GM21423 (cell line): ENCODE data around the gene CD34.
"Not testable (repeated sequence)": the region's sequence is repeated elsewhere in the genome, so short reads cannot be mapped to it uniquely, and the experiment has no call there.

Experiments used
- ATAC-seq: cut with Tn5 transposase; IDR thresholded peaks from one replicate; pipeline ENCODE4 v1.9.1; 2021; ENCODE audit warnings: mild to moderate bottlenecking, moderate library complexity; ENCODE audit not compliant: unreplicated experiment

Gene CD34, protein sequence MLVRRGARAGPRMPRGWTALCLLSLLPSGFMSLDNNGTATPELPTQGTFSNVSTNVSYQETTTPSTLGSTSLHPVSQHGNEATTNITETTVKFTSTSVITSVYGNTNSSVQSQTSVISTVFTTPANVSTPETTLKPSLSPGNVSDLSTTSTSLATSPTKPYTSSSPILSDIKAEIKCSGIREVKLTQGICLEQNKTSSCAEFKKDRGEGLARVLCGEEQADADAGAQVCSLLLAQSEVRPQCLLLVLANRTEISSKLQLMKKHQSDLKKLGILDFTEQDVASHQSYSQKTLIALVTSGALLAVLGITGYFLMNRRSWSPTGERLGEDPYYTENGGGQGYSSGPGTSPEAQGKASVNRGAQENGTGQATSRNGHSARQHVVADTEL

DNA sequence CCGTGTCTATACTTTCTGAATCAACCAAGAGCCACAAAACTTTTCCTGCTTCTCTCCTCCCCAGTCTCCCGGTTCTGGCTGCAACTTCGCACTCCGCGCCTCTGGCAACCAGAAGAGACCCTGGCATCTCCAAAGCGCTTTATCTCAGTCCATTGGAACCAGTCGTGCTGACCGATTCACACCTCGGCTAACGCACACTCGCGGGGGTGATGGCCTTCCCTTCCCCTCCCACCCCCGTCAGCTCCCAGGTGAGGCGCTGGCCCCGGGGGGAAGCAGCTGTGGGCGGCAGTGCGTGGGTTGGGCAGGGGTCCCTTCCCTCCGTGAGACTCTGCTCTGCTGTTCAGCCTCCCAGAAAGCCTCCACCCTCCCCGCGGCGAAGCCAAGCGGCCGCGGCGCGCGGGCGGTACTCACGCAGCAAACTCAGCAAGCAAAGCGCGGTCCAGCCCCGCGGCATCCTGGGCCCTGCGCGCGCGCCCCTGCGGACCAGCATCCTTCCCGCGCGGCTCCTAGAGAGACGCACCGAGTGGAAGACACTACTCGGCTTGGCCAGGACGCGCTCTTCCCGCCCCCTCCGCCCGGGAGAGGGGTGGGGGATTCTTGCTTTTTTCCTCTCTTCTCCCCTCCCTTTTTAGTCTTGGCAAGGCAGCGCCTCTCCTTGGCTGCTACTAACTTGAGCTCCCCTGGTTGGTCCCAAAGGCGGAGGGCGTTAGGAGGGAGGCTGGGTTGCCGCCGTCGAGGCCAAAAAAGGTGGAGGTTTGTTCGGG lies at the start of gene CD34:
Gene CD34 (minus strand): TSS at position 535 of the 764 bp plus-strand sequence. CDS start 45 bp downstream, at position 490.
- ATAC-seq: no peak

DNA sequence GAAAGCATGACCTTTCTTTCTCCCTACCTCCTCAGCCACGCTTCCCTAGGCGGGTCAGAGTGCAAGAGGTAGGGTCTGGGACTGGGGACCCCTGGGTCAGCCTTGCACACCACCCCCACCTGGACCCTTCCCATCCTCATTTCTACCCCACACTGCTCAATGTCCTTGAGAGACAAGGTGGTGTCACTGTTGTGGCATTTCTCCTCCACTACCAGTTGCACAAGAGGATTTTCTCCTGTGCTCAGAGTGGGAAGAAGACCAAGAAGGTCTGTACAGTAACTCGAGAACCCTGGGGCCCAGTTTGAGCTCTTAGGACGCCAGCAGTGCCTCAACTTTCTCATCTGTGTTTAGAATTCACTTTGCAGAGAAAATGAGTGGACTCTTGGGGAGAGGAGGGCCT lies 49.4 kb upstream of the CD34 start:
- no peak for ATAC-seq

DNA sequence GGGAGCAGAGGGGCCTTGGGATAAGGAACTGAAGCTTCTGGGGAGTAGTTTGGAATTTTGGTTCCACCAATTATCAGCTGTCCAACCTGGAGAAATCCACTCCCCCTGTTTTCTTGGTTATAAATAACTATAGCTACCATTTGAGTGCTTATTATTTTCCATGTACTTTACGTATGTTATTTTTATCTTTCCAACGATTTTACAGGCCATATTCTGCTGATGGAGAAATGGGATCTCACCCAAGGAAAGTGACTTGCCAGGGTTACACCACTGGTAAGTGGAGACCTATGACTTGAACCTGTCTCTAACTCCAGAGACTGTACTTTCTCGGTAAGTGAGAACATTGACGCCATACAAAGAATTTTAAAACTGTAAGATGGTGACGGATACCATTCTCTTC lies 49.0 kb upstream of the CD34 start:
- no peak for ATAC-seq

DNA sequence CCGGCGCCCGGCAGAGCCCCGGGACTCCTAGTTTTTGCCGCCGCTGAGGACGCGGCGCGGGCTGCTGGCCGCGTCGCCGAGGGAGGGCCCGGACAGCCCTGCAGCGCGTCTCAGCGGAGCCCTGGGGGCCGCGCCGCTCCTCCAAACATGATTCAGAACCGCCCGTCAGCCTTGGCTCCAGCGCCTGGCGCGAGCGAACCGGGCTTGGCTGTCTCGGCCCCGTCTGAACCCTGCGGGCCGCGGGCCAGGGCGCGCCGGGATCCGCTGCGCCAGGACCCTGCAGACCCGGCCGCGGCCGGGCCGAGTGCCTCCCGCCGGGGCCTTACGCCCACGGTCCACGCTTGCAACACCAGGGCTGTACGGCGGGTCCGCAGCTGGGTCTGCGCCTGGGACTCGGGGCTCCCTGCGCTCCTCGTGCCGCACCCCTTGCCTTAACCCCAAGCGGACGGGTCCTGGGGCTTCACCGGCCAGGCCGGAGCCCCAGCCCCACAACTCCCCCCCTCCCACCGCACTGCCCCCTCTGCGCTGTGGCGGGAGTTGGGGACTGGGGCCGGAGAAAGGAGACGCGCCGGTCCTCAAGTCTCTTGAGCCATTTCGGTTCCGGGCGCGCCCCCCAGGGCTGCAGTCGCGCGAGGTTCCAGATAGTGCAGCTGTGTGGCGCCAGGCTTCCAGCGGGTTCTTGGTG lies 48.4 kb upstream of the CD34 start:
- no peak for ATAC-seq

DNA sequence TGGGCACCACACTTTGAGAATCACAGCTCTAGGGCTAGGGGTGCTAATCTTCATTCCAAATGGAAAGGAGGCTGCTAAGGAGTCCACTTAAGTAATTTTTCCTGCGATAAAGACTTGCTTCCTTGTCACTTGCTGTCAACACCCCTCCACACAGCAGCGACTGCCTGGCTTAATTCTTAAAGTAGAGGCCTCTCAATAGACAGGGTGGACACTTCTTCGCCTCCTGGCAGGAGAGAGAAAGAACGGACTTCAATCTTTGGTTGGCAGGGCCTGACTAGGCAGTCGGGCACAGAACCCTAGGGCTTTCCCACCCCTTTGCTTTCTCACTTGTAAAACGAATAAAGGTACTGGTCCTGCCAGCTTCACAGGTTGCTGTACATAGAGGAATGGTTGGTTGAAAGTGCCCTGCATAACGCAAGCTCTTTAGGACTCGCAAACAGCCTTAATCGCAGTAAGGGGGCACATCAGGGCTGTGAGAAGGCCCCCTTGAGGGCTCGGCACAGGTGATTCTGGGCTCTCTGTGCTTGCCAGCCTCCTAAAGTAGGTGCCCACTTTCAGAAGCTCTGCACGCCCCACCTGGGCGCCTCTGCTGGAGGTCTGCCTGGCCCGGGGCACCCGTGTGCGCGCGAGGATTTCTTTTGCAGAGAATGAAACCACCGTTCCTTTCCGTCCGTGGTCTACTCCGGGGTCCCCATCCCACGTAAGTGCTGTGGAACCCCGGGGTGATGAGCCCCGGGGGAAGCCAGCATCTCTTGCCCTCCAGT lies 47.6 kb upstream of the CD34 start:
- no peak for ATAC-seq

DNA sequence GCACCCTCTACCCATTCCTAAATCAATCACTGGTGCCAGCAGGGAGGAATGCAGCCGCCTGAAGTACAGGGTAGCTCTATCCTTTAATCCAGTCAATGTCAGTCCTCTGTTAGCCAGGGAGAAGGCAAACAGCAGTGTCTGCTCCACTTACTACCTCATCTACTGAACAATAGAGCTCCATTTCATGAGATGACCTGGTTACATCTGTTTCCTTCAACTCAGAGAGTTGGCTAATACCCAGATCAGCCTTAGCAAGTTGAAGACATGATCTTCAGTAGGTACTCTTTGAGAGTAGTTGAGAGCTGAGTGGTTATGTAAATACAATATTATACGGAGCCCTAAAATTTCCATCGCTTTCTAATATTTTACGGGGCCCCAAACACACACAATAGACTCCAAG lies 46.1 kb upstream of the CD34 start:
- ATAC-seq: no peak

DNA sequence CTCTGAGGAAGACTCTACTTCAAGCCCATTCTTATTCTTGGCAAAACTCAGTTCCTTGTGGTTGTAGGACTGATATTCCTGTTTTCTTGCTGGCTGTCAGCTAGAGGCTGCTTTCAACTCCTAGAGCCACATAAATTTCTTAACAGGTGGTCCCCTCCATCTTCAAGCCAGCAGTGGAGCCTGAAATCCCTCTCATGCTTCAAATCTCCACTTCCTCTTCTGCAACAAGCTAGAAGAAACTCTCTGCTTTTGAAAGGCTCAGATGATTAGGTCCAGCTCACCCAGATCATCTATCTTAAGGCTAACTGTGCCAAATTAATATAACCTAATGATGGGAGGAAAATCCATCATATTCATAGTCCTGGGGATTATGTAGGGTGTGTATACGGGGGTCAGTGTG lies 43.2 kb upstream of the CD34 start:
- no peak for ATAC-seq

DNA sequence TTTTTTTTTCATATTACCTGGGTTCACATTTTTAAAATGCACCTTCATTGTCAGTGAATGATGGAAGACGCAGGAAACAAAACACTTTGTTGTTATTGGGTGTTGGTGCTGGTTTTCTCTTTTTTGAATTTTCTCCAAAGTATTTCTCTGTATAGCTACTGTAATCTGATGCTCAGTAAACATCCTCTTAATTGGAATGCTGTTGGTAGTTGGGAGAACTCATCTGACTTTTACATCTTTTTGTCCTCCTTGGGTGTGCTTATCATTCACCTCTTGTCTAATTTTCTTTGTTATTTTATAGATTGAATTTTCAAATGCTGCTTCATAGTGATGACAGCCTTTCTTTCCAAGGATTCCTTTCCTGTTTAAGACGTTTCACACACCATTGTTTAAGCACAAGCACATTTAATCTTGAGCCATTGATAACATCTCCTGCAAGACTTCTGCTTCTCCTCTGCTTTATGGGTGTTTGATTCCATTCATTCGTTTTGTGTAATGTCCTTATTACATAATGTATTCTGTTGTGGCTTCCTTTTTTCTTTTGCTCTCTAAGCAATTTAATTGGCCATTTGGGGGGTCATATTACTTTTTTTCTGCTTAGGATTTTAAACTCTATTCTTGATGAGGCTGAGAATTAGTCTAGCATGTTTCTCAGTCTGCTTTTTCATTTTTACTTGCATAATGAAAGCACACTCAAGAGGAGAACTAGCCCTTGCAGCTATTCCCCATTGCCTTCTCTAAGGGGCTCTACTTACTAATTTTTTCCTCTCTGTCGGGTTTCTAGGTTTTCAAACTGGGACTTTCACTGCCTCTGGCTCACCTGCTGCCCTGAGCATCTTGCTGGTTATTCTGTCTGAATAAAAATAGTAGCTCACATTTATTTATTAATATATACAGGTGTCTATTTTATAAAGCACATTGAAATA lies 42.0 kb upstream of the CD34 start:
- ATAC-seq: no peak

DNA sequence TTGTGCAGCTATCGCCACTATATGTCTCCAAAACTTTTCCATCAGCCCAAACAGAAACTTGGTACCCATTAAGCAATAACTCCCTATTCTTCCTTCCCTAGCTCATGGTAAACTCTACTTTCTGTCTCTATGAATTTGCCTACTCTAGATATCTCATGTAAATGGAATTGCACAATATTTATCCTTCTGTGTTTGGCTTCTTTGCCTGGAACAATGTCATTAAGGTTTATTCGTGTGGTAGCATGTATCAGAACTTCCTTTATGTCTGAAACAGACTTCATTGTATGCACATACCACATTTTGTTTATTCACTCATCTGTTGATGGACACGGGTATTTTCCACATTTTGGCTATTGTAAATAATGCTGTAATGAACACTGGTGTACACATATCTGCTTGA lies 40.7 kb upstream of the CD34 start:
- ATAC-seq: no peak

DNA sequence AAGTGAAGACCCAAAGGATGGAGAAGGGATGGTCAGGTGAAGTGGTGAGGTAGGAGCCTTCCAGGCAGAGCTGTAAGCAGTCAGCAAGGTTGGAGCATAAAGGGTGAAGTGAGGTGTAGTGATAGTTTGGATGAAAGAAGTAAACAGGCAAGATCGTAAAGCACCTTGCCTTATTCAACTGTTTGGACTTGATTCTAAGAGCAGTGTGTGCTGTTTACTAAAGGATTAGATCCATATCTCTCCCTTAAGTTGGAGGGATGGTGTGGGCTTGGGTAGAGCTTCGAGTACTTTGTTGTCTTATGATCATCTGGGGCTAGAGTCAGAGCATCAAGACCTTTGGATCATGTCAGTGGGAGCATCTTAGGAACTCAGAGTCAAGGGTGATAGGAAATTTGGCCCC lies 39.8 kb upstream of the CD34 start:
- ATAC-seq: no peak

DNA sequence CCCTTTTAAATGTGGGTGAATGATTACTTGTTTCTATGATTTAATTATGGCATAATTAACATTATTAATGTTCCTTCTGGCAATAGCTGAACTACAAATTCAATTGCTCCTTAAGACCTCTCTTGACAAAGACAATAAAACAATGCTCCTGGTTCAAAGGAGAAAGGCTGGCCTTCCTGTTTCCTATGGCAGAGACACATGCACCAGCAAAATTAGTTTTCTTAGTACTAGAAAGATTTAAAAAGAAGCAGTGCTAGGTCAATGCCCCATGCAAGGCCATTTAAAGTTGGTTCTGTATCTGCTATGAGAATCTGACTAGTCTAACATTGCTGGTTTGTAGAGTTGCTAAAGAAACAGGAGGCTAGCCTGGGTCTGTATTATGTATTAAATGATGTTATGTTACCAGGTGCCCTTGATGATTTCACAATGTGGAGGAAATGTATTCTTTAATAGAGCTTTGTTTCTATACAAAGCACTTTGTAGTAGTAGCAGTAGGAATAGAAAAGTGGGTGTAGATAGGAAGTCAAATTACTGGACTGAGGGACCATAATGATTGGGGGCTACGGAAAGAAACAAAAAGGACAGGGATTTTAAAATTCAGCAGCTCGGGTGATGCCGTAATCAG lies 38.8 kb upstream of the CD34 start:
- no peak for ATAC-seq

DNA sequence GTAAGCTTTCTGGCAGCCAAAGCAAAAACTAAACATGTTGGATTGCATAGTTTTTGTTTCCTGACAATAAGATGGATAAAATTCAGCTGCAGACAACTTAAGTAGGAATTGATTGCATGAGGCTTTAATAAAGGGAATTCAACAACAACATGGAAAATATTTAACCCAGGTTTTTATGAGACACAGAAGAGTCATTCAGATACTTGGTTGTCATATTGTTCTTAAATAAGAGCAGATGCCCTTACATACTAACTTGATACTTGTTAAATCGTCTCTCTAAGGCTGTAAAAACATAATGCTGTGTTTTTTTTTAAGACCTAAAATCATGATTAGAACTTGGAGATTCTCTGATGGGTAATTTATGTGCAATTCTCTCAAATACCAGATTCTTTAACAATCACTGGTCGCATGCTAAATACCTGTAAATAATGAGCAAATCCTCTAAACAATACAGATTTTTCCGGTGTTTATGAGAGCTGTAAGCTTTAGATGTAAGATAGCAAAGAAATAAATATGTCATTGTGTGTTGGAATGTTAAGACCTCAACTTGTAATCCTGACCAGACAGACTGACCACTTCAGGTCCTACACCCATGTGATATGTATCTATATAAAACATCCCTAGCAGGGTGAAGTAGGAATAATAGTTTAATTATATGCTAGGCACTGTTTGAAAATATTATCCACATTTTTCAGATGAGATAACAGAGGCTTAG lies 37.8 kb upstream of the CD34 start:
- ATAC-seq: no peak

DNA sequence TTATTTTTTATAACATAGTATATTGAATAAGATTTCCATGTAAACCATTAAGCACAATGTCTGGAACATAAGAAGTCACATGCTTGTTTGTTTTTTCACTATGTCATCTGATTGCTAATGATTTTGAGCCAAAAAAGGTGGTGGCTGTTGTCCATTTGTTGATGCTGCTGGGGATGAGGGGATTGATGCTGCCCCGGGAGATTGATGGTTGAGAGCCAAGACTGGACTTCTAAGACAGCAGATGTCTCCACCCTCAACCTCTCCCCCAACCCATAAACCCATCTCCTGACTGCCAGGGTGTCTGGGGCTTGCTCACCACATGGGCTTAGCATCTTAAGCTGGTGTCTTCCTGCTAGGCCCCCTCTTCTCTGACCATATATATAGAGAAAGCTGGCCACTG lies 35.8 kb upstream of the CD34 start:
- no peak for ATAC-seq

DNA sequence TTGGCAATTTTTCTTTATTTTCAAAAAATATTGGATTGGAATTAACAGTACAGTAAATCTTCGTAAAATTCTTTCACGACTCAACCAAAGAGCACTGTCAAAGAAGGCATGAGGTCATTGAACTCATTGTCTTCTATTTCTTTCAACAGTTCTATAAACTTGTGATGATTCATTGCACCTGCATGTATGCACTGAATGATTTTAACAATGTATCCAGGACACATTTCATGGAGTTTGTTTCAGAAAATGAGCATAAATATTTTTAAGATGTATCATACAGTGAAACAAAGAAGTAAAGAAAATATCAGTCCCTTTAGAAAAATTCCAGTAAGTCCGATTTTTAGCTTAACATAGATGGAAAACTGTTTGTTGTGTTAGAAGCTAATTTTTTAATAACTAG lies 33.6 kb upstream of the CD34 start:
- ATAC-seq: no peak

DNA sequence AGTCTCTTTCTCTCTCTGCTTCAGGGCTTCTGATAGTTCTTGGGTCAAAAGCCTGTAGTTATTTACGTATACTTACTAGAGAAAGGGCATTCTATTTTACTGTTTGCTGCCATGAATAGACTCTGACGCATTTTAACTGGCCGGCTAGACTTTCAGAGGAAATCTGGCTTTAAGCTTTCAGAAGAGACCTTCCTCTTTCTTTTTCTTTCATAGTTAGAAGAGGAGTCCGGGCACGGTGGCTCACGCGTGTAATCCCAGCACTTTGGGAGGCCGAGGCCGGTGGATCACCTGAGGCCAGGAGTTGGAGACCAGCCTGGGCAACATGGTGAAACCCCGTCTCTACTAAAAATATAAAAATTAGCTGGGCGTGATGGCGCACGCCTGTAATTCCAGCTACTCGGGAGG lies 31.4 kb upstream of the CD34 start:
- not testable (repeated sequence) for ATAC-seq

DNA sequence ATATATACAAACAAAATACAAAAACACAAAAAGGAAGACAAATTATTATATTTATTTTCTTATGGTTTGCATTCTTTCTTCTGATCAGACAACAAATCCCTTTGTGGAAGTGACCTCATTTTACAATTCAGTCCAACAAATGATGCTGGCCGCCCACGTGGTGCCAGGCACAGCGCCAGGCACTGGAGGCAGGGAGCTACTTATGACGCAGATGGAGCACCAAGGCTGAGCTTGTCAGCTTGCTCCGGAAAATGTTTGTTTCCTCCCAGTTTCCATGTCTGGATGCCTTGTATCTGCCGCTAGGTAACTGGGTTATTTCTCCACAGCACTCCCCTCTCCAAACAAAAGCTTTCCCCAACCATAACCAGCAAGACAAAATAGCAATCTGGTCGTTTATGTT lies 30.7 kb upstream of the CD34 start:
- ATAC-seq: no peak

DNA sequence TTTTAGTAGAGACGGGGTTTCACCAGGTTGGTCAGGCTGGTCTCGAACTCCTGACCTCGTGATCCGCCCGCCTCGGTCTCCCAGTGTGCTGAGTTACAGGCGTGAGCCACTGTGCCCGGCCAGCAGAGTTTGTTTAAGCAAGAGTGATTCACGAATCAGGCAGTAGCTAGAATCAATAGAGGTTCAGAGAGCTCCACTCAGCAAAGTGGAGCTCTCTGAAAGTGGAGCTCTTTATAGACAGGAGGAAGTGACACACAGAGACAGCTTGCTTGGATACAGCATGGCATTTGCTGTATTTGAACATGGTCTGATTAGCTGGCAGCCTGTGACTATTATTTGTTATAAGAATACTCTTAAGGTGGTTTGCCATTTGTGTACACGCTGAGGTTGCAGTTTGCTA lies 27.1 kb upstream of the CD34 start:
- ATAC-seq: no peak

DNA sequence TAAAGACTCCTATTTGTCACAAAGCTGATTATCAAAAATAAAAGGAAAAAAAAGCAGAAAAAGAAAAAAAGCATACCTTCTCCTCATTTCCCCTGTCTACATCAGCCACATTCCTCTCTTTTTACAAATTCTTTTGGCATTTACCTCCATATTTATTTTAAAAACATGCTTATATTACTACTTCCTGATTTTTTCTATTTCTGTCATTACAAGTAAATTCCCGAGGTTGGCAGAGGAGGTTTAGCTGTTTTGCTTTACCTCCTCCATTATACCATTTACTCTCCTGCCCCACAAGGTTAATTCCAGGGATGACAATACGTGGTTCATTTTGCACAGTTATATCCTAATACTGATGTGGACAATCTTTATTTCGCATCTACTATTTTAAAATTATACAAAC lies 26.3 kb upstream of the CD34 start:
- no peak for ATAC-seq

DNA sequence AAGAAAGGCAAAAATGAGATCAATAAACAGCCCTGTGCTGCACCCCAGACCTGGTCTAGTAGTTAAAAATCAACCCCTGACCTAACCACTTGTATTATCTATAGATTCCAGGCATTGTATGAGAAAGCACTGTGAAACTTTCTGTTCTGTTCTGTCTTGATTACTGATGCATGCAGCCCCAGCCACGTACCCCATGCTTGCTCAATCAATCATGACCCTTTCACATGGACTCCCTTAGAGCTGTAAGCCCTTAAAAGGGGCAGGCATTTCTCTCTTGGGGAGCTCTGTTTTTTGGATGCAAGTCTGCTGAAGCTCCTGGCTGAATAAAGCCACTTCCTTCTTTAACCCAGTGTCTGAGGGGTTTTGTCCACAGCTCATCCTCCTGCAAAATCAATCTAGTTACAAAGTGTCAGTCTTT lies 24.2 kb upstream of the CD34 start:
- ATAC-seq: peak; percentile 98
